B cell (primary cell): ENCODE measurements around the gene KYAT1. TPM values are rescaled to one million over a fixed set of nuclear protein-coding genes. Genes with fewer than 3 reads are reported as not detected.

Experiments used
- ATAC-seq: fragments of 200-7000 bp; cut with Tn5 transposase; one replicate; pipeline ENCODE4 v1.10.0; 2021; ENCODE audit warnings: low read depth, mild to moderate bottlenecking, moderate number of reproducible peaks, moderate library complexity
- CTCF ChIA-PET: fragments of 350-600 bp; sonication (Branson Sonifier 250); formaldehyde crosslinking; loops from one replicate; lab custom pipeline; 2021; ENCODE audit warnings: antibody characterized with exemption, inconsistent platforms; lab: Charles Lee
- POLR2A ChIA-PET: fragments of 350-600 bp; sonication (Branson Sonifier 250); formaldehyde crosslinking; loops from one replicate; lab custom pipeline; 2021; ENCODE audit warnings: antibody characterized with exemption; lab: Charles Lee
- DNase-seq: peaks from one replicate; pipeline ENCODE4 v3.0.0; 2013
- H2AFZ ChIP-seq: 2 replicates; pipeline ENCODE4 v1.6.1; 2012; ENCODE audit warnings: mild to moderate bottlenecking, low read depth, low read length; ENCODE audit not compliant: insufficient read depth, poor library complexity, severe bottlenecking
- H3K27ac ChIP-seq, 2 donors: 1 replicate in 1 of 2; 2 replicates in 1 of 2; pipeline ENCODE4 v1.5.1; 2012 to 2013; ENCODE audit warnings: low read length in 2 of 2, mild to moderate bottlenecking in 2 of 2, moderate library complexity in 1 of 2
- H3K27me3 ChIP-seq, 4 experiments: fragments of 200-600 bp in 1 of 4; sonication (generic) in 1 of 4; replicated peaks in 1 of 4; 1 replicate in 2 of 4; 2 replicates in 2 of 4; pipeline versions ENCODE4 v1.6.1 to v1.7.0; 2013 to 2016; ENCODE audit warnings: low read length in 3 of 4, mild to moderate bottlenecking in 2 of 4, mixed read lengths in 1 of 4, moderate library complexity in 1 of 4; ENCODE audit not compliant: insufficient read depth in 4 of 4, control insufficient read depth in 3 of 4; ENCODE audit errors: control extremely low read depth in 1 of 4
- H3K36me3 ChIP-seq, 2 experiments: replicated peaks in 1 of 2; 1 replicate in 1 of 2; 2 replicates in 1 of 2; pipeline versions ENCODE4 v1.6.1 to v1.7.1; 2013; ENCODE audit warnings: low read length in 1 of 2; ENCODE audit not compliant: insufficient read depth in 2 of 2, control insufficient read depth in 1 of 2; ENCODE audit errors: control extremely low read depth in 1 of 2, extremely low read depth in 1 of 2
- H3K4me1 ChIP-seq, 2 donors: fragments of 200-600 bp in 1 of 2; sonication (generic) in 1 of 2; 1 replicate in 1 of 2; 2 replicates in 1 of 2; pipeline versions ENCODE4 v1.5.1 to v1.6.1; 2013 to 2017; ENCODE audit warnings: low read length in 2 of 2; ENCODE audit not compliant: control insufficient read depth in 2 of 2, insufficient read depth in 2 of 2
- H3K4me2 ChIP-seq: replicated peaks from 2 replicates; pipeline ENCODE3; 2012; ENCODE audit warnings: mild to moderate bottlenecking, low read depth, low read length; ENCODE audit not compliant: poor library complexity, severe bottlenecking
- H3K4me3 ChIP-seq, 5 experiments: fragments of 200-600 bp in 1 of 5; sonication (generic) in 1 of 5; 1 replicate in 3 of 5; 2 replicates in 2 of 5; pipeline versions ENCODE4 v1.5.1 to v1.7.0; 2011 to 2016; ENCODE audit warnings: low read length in 4 of 5, mild to moderate bottlenecking in 4 of 5, low read depth in 2 of 5, control low read depth in 1 of 5, moderate library complexity in 1 of 5; ENCODE audit not compliant: insufficient read depth in 1 of 5; ENCODE audit errors: control extremely low read depth in 1 of 5, extremely low read depth in 1 of 5
- H3K79me2 ChIP-seq: fragments of 200-600 bp; sonication (generic); one replicate; pipeline ENCODE4 v1.6.0; 2016; ENCODE audit warnings: low read length; ENCODE audit not compliant: control insufficient read depth, insufficient read depth
- H3K9ac ChIP-seq: fragments of 200-600 bp; sonication (generic); 2 replicates; pipeline ENCODE4 v1.6.1; 2017; ENCODE audit warnings: mild to moderate bottlenecking, low read length, moderate library complexity
- H3K9me3 ChIP-seq, 3 donors: one replicate each; pipeline versions ENCODE4 v1.6.1 to v1.7.1; 2013; ENCODE audit warnings: low read length in 2 of 3; ENCODE audit not compliant: control insufficient read depth in 2 of 3, insufficient read depth in 1 of 3; ENCODE audit errors: control extremely low read depth in 1 of 3
- H4K20me1 ChIP-seq: 2 replicates; pipeline ENCODE4 v1.6.0; 2012; ENCODE audit warnings: mild to moderate bottlenecking, low read length; ENCODE audit not compliant: insufficient read depth, control insufficient read depth, poor library complexity, severe bottlenecking
- H3K27ac Mint-ChIP-seq: one replicate; pipeline ENCODE4 v1.8.0; 2021; ENCODE audit warnings: mixed read lengths
- H3K27me3 Mint-ChIP-seq: one replicate; pipeline ENCODE4 v1.8.0; 2021; ENCODE audit warnings: mixed read lengths
- H3K4me1 Mint-ChIP-seq: one replicate; pipeline ENCODE4 v1.8.0; 2021; ENCODE audit warnings: mixed read lengths
- H3K4me3 Mint-ChIP-seq: one replicate; pipeline ENCODE4 v1.8.0; 2021; ENCODE audit warnings: mixed read lengths
- H3K9me3 Mint-ChIP-seq: one replicate; pipeline ENCODE4 v1.8.0; 2022; ENCODE audit warnings: mixed read lengths; ENCODE audit not compliant: insufficient read depth
- CTCF ChIP-seq: fragments of 200-600 bp; IDR thresholded peaks from one replicate; pipeline ENCODE4 v1.8.0; 2022; ENCODE audit warnings: antibody characterized with exemption, mild to moderate bottlenecking
- EZH2 ChIP-seq: IDR thresholded peaks from 2 replicates; pipeline ENCODE4 v1.6.1; 2012; ENCODE audit warnings: borderline replicate concordance, low read depth, mild to moderate bottlenecking, moderate library complexity, low read length; ENCODE audit not compliant: insufficient read depth, poor library complexity, severe bottlenecking
- WGBS: methylation state at CpG from one replicate; pipeline ENCODE4 v1.1.5; 2013; ENCODE audit warnings: missing lambda C conversion rate; ENCODE audit not compliant: insufficient coverage; 5-methylcytosine and 5-hydroxymethylcytosine counted together
- intact Hi-C: fragments of 100-400 bp; cut with micrococcal nuclease; formaldehyde crosslinking; loops from one replicate; pipeline ENCODE4 v1.10.0; 2022
- polyA plus RNA-seq: library from polyadenylated mRNA; depleted of rRNA; stranded (reverse); fragments of >200 nt; gene quantifications from 2 replicates; pipeline ENCODE4 v1.2.3, GENCODE V29; 2012
- total RNA-seq, 2 donors: library from RNA; stranded (reverse); fragments of 120-200 nt in 1 of 2; gene quantifications; 1 replicate in 1 of 2; 2 replicates in 1 of 2; pipeline versions ENCODE4 v1.2.3 to v1.2.4, GENCODE V29; 2013 to 2022

Gene KYAT1
- total and polyA plus RNA-seq, 2 donors (not counting 1 experiment from before 2014, with no cell fraction given): 7.0 to 16.2 TPM

GRCh38 chr9:128891321-128892220, 9.8 kb upstream of the KYAT1 start:
- no peak overlapping the region for H3K4me2 ChIP-seq
- H3K4me3 Mint-ChIP-seq: no peak overlapping the region

More at GRCh38 chr9:128891321-128892220, 9.8 kb upstream of the KYAT1 start:
- H3K27me3 ChIP-seq: no peaks in the 10 kb centered on the region
- H3K4me3 ChIP-seq: no peak overlapping the region
- no peak overlapping the region for H3K9ac ChIP-seq
- DNase-seq (no peak), ATAC-seq (no peak)
- H2AFZ ChIP-seq: no peak overlapping the region
- Mint-ChIP-seq H3K27ac (no peak overlapping the region), H3K9me3 (no peaks in the 10 kb centered on the region), H3K27me3 (no peaks in the 10 kb centered on the region), H3K4me1 (peaks cover 21% of the 10 kb centered on the region)
- peaks cover 0 to 45% of the 10 kb centered on the region in 2 experiments for H3K36me3 ChIP-seq
- TF ChIP-seq CTCF (no peak), EZH2 (no peak)
- H3K4me1 ChIP-seq: peaks cover 0 to 4% of the 10 kb centered on the region in 2 donors
- H3K79me2 ChIP-seq: peaks cover 39% of the 10 kb centered on the region
- 95% methylated on average over 15 of the region's 15 CpGs for WGBS
- POLR2A ChIA-PET: no interaction called here
- H3K27ac ChIP-seq: no peak overlapping the region
- no peaks in the 10 kb centered on the region for H3K9me3 ChIP-seq
- peaks cover 9% of the 10 kb centered on the region for H4K20me1 ChIP-seq
- intact Hi-C loops: no loop called here
- CTCF ChIA-PET: no interaction called here
